Measurements from ENCODE around the gene DLGAP1. TPM values are rescaled to one million over a fixed set of nuclear protein-coding genes. Genes with fewer than 3 reads are reported as not detected.

The DLGAP1 gene
- total RNA-seq, 6 experiments from 2014 or later = 0.19 to 1.3 (median 0.62) TPM

DNA sequence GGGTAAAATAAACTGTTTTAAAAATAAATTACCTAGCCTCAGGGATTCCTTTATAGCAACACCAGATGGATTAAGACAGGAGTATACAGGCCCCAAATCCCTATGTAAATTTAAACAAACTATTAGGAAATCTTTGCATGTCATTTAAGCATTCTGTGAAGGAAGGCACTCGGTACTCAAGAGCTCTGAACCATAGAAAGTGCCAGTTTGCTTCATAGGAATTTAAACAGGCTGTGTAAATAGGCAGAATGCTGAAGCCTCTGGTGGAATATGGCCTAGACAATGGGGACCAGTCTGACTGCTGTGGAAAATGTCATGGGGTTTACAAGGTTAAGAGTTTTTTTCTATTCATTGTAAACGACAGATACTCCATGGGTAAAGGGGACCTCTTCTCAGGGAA is 377.4 kb downstream of the DLGAP1 start:
- Mint-ChIP-seq H3K4me3 (no peak overlapping the region), H3K4me1 (ENCODE audit: low read depth) (no peaks in the 10 kb centered on the region), H3K27ac (no peak overlapping the region), H3K9me3 (no peaks in the 10 kb centered on the region), H3K27me3 (ENCODE audit: insufficient read depth) (no peaks in the 10 kb centered on the region; the same call in 1 of the 2 replicates), H3K36me3 (ENCODE audit: low read depth) (no peaks in the 10 kb centered on the region)
- TF ChIP-seq, protein P1, sequence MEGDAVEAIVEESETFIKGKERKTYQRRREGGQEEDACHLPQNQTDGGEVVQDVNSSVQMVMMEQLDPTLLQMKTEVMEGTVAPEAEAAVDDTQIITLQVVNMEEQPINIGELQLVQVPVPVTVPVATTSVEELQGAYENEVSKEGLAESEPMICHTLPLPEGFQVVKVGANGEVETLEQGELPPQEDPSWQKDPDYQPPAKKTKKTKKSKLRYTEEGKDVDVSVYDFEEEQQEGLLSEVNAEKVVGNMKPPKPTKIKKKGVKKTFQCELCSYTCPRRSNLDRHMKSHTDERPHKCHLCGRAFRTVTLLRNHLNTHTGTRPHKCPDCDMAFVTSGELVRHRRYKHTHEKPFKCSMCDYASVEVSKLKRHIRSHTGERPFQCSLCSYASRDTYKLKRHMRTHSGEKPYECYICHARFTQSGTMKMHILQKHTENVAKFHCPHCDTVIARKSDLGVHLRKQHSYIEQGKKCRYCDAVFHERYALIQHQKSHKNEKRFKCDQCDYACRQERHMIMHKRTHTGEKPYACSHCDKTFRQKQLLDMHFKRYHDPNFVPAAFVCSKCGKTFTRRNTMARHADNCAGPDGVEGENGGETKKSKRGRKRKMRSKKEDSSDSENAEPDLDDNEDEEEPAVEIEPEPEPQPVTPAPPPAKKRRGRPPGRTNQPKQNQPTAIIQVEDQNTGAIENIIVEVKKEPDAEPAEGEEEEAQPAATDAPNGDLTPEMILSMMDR (IDR thresholded peaks at IDR 0.05) = no peak
- DNase-seq = no peak

GRCh38 chr18:4077204-4077603 is 377.9 kb downstream of the DLGAP1 start:
- no peak for DNase-seq
- no peaks in the 10 kb centered on the region for H3K9me3 Mint-ChIP-seq
- TF ChIP-seq, protein P1 (IDR thresholded peaks at IDR 0.05) = no peak
- H3K27me3 Mint-ChIP-seq (ENCODE audit: insufficient read depth) = no peaks in the 10 kb centered on the region; the same call in 1 of the 2 replicates
- H3K36me3 Mint-ChIP-seq (ENCODE audit: low read depth) = no peaks in the 10 kb centered on the region
- no peak overlapping the region for H3K27ac Mint-ChIP-seq
- H3K4me1 Mint-ChIP-seq (ENCODE audit: low read depth) = no peaks in the 10 kb centered on the region
- H3K4me3 Mint-ChIP-seq = no peak overlapping the region

DNA sequence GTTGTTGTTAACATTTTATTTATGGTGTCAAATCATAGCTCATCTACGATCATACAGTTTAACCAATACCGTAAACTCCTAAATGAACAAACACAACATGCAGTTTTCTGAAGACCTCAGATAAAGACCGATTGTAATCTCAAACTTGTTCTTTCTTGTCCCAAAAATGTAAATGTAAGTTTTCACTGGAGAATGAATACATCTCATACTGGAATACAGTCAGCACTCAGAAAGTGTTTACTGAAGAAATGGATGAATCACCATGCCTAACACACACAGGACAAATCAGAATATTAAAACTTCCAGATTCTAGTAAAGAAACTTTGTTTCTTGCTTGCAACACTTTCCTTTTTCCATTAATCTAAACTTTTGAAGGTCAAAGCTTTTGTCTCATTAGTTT is 380.5 kb downstream of the DLGAP1 start:
- Mint-ChIP-seq H3K27me3 (ENCODE audit: insufficient read depth) (peaks cover under 1% of the 10 kb centered on the region), H3K4me3 (no peak overlapping the region), H3K9me3 (no peaks in the 10 kb centered on the region), H3K36me3 (ENCODE audit: low read depth) (no peaks in the 10 kb centered on the region), H3K4me1 (ENCODE audit: low read depth) (no peaks in the 10 kb centered on the region), H3K27ac (no peak overlapping the region)
- TF ChIP-seq, protein P1 (IDR thresholded peaks at IDR 0.05) = no peak
- no peak for DNase-seq

GRCh38 chr18:4069183-4069582 is 385.9 kb downstream of the DLGAP1 start:
- H3K27ac Mint-ChIP-seq = no peak overlapping the region
- TF ChIP-seq, protein P1 (IDR thresholded peaks at IDR 0.05) = no peak

DNA sequence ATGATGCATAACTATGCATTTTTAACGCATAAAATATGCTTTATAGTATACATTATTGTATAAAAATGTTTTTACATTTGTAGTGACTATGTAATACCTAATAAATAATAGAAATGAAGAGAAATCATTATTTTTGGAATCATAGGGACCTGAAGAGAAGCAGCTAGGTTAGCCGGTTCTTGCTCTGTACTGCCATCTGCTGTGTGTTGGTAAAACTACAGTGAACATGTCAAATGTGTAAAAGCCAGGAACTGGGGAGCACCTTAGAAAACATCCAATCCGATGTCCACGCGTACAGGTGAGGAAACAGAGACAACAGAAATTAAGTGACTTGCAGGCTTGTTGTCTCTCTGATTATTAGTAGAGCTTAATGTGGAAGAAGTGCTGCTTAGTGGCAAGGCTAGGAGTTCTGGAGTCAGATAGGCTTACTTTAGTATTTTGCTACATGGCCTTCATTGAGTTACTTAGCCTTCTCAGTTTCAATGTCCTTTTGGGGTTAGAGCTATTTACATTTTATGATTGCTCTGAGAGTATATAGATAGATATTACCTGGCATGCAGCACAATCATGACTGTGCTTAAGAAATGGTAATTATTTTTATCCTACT is 386.5 kb downstream of the DLGAP1 start:
- Mint-ChIP-seq H3K27ac (no peak overlapping the region), H3K36me3 (ENCODE audit: low read depth) (no peaks in the 10 kb centered on the region)

More at GRCh38 chr18:4069183-4069582, 385.9 kb downstream of the DLGAP1 start:
- no peaks in the 10 kb centered on the region for H3K36me3 Mint-ChIP-seq (ENCODE audit: low read depth)
- DNase-seq = no peak
- no peak overlapping the region for H3K4me3 Mint-ChIP-seq
- H3K4me1 Mint-ChIP-seq (ENCODE audit: low read depth) = no peaks in the 10 kb centered on the region
- peaks cover 3% of the 10 kb centered on the region for H3K27me3 Mint-ChIP-seq (ENCODE audit: insufficient read depth)
- H3K9me3 Mint-ChIP-seq = no peaks in the 10 kb centered on the region

More for the DNA sequence above, 386.5 kb downstream of the DLGAP1 start:
- Mint-ChIP-seq H3K4me3 (no peak overlapping the region), H3K9me3 (no peaks in the 10 kb centered on the region), H3K27me3 (ENCODE audit: insufficient read depth) (peaks cover 3% of the 10 kb centered on the region), H3K4me1 (ENCODE audit: low read depth) (no peaks in the 10 kb centered on the region)
- DNase-seq = peak; percentile 26
- TF ChIP-seq, protein P1 (IDR thresholded peaks at IDR 0.05) = peak; percentile 86

Measured in HFFc6 (cell line).